ENCODE data around the gene HRH1. TPM values are rescaled to one million over a fixed set of nuclear protein-coding genes. Genes with fewer than 3 reads are reported as not detected.

The HRH1 gene
- total and polyA plus RNA-seq, 2 donors (not counting 1 experiment from before 2014, with no cell fraction given), result not detected

DNA sequence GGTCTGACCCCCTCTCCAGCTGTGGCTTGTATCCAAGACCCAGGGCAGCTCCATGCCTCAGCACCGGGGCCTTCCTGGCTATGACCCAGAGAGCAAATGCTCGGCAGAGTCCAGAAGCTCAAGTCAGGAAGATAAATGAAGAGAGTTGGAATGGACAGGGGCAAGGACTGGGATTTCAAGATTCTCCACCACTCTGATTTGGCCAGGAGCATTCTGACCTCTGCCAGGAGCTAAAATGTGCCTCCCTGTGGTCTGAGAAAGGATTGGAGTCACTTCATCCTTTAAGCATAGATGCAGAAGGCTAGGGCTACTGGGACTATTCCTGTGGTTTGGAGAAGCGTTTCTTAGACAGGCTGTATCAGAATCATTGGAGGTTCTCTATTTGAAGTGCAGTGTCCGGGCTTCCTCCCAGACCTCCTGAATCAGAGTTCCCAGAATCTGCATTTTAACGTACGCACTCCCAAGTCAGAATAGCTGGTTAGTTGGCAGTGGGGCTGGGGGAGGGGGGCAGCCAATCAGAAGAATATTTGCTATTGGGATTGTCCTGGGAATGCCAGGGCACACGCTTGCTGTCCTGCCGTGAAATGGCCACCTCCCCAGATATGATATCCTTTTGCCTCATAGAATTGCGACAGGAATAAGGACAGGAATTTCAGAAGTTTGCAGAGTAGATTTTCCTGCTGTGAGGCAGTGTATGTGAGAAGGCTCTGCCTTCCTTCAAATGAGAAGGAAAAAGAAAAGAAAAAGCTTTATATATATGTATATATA, 57.4 kb downstream of the HRH1 start:
- TF ChIP-seq EZH2 (IDR thresholded peaks at IDR 0.05; ENCODE audit: borderline replicate concordance, insufficient read depth, low read depth, low read length, poor library complexity, severe bottlenecking), result no peak
- TF ChIP-seq, protein P1, sequence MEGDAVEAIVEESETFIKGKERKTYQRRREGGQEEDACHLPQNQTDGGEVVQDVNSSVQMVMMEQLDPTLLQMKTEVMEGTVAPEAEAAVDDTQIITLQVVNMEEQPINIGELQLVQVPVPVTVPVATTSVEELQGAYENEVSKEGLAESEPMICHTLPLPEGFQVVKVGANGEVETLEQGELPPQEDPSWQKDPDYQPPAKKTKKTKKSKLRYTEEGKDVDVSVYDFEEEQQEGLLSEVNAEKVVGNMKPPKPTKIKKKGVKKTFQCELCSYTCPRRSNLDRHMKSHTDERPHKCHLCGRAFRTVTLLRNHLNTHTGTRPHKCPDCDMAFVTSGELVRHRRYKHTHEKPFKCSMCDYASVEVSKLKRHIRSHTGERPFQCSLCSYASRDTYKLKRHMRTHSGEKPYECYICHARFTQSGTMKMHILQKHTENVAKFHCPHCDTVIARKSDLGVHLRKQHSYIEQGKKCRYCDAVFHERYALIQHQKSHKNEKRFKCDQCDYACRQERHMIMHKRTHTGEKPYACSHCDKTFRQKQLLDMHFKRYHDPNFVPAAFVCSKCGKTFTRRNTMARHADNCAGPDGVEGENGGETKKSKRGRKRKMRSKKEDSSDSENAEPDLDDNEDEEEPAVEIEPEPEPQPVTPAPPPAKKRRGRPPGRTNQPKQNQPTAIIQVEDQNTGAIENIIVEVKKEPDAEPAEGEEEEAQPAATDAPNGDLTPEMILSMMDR (IDR thresholded peaks at IDR 0.05), result no peak
- H3K4me3 ChIP-seq (ENCODE audit: control extremely low read depth in 1 of 5, extremely low read depth in 1 of 5, insufficient read depth in 1 of 5, low read depth in 2 of 5, low read length in 4 of 5), result no peak overlapping the region
- ChIA-PET POLR2A (no interaction called here), CTCF (no interaction called here)
- no peaks in the 10 kb centered on the region for H3K9me3 ChIP-seq (ENCODE audit: control extremely low read depth in 1 of 3, control insufficient read depth in 2 of 3, insufficient read depth in 1 of 3, low read length in 2 of 3)
- no peak for ATAC-seq (ENCODE audit: low read depth)
- no peaks in the 10 kb centered on the region for H4K20me1 ChIP-seq (ENCODE audit: control insufficient read depth, insufficient read depth, low read length, poor library complexity, severe bottlenecking)
- H3K4me1 Mint-ChIP-seq, result no peaks in the 10 kb centered on the region
- intact Hi-C loops (cut with micrococcal nuclease), result no loop called here
- no peaks in the 10 kb centered on the region for H3K36me3 ChIP-seq (replicated peaks in 1 of 2; ENCODE audit: control extremely low read depth in 1 of 2, control insufficient read depth in 1 of 2, extremely low read depth in 1 of 2, insufficient read depth in 2 of 2, low read length in 1 of 2)
- no peak overlapping the region for H3K27ac Mint-ChIP-seq
- no peak overlapping the region for H3K9ac ChIP-seq (ENCODE audit: low read length)
- H2AFZ ChIP-seq (ENCODE audit: insufficient read depth, low read depth, low read length, poor library complexity, severe bottlenecking), result no peak overlapping the region
- no peak overlapping the region for H3K4me2 ChIP-seq (replicated peaks; ENCODE audit: low read depth, low read length, poor library complexity, severe bottlenecking)
- peaks cover 21% of the 10 kb centered on the region for H3K27me3 Mint-ChIP-seq
- no peaks in the 10 kb centered on the region for H3K4me1 ChIP-seq (ENCODE audit: control insufficient read depth in 2 of 2, insufficient read depth in 2 of 2, low read length in 2 of 2)
- no peak overlapping the region for H3K4me3 Mint-ChIP-seq
- no peaks in the 10 kb centered on the region for H3K27me3 ChIP-seq (replicated peaks in 1 of 4; ENCODE audit: control extremely low read depth in 1 of 4, control insufficient read depth in 3 of 4, insufficient read depth in 4 of 4, low read length in 3 of 4)
- H3K27ac ChIP-seq (ENCODE audit: low read length in 2 of 2), result no peak overlapping the region
- no peaks in the 10 kb centered on the region for H3K79me2 ChIP-seq (ENCODE audit: control insufficient read depth, insufficient read depth, low read length)
- WGBS (ENCODE audit: insufficient coverage), result 100% methylated on average over 5 of the region's 9 CpGs
- no peaks in the 10 kb centered on the region for H3K9me3 Mint-ChIP-seq (ENCODE audit: insufficient read depth)
- DNase-seq, result no peak

DNA sequence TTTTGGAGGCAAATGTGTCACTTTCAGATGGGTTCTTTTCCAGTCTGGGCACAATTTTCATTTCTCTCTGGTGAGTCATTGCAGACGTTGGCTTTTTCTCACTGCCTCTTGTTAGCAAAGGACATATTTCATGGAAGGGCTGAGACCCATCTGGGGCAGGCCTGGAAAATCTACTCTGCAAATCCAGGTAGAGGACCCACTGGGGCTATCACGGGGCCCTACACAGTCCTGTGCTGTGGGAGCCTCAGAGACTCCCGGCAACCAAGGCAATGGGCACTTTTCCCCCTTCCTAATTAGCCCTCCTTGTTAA, 58.0 kb downstream of the HRH1 start:
- Mint-ChIP-seq H3K27me3 (peaks cover 19% of the 10 kb centered on the region), H3K4me1 (no peaks in the 10 kb centered on the region), H3K9me3 (ENCODE audit: insufficient read depth) (no peaks in the 10 kb centered on the region), H3K4me3 (no peak overlapping the region), H3K27ac (no peak overlapping the region)
- H3K79me2 ChIP-seq (ENCODE audit: control insufficient read depth, insufficient read depth, low read length), result no peaks in the 10 kb centered on the region
- no peak overlapping the region for H3K4me2 ChIP-seq (replicated peaks; ENCODE audit: low read depth, low read length, poor library complexity, severe bottlenecking)
- no peaks in the 10 kb centered on the region for H3K9me3 ChIP-seq (ENCODE audit: control extremely low read depth in 1 of 3, control insufficient read depth in 2 of 3, insufficient read depth in 1 of 3, low read length in 2 of 3)
- DNase-seq (no peak), ATAC-seq (ENCODE audit: low read depth) (no peak)
- no peaks in the 10 kb centered on the region for H4K20me1 ChIP-seq (ENCODE audit: control insufficient read depth, insufficient read depth, low read length, poor library complexity, severe bottlenecking)
- POLR2A ChIA-PET, result no interaction called here
- TF ChIP-seq, protein P1 (IDR thresholded peaks at IDR 0.05), result no peak
- no peak for TF ChIP-seq EZH2 (IDR thresholded peaks at IDR 0.05; ENCODE audit: borderline replicate concordance, insufficient read depth, low read depth, low read length, poor library complexity, severe bottlenecking)
- no peaks in the 10 kb centered on the region for H3K27me3 ChIP-seq (replicated peaks in 1 of 4; ENCODE audit: control extremely low read depth in 1 of 4, control insufficient read depth in 3 of 4, insufficient read depth in 4 of 4, low read length in 3 of 4)
- no peak overlapping the region for H3K4me3 ChIP-seq (ENCODE audit: control extremely low read depth in 1 of 5, extremely low read depth in 1 of 5, insufficient read depth in 1 of 5, low read depth in 2 of 5, low read length in 4 of 5)
- CTCF ChIA-PET, result no interaction called here
- no peak overlapping the region for H3K9ac ChIP-seq (ENCODE audit: low read length)
- H2AFZ ChIP-seq (ENCODE audit: insufficient read depth, low read depth, low read length, poor library complexity, severe bottlenecking), result no peak overlapping the region
- intact Hi-C loops (cut with micrococcal nuclease), result no loop called here
- no peak overlapping the region for H3K27ac ChIP-seq (ENCODE audit: low read length in 2 of 2)
- H3K36me3 ChIP-seq (replicated peaks in 1 of 2; ENCODE audit: control extremely low read depth in 1 of 2, control insufficient read depth in 1 of 2, extremely low read depth in 1 of 2, insufficient read depth in 2 of 2, low read length in 1 of 2), result no peaks in the 10 kb centered on the region
- no peaks in the 10 kb centered on the region for H3K4me1 ChIP-seq (ENCODE audit: control insufficient read depth in 2 of 2, insufficient read depth in 2 of 2, low read length in 2 of 2)
- 84% methylated on average over 3 of the region's 3 CpGs for WGBS (ENCODE audit: insufficient coverage)
